H1 (cell line): ENCODE measurements around the gene RENBP. TPM values are rescaled to one million over a fixed set of nuclear protein-coding genes. Genes with fewer than 3 reads are reported as not detected.

Source experiments
- BRCA1 ChIP-seq: IDR thresholded peaks from 2 replicates; pipeline ENCODE4 v1.6.1; 2012; ENCODE audit warnings: low read depth, low read length, improper control_type of control experiment
- HDAC2 ChIP-seq, 2 experiments: fragments of 300-600 bp in 1 of 2; sonication (generic) in 1 of 2; IDR thresholded peaks; 2 replicates each; pipeline ENCODE4 v1.6.1; 2011 to 2012; ENCODE audit warnings: low read depth in 2 of 2, low read length in 2 of 2, mild to moderate bottlenecking in 2 of 2, moderate library complexity in 2 of 2, borderline replicate concordance in 1 of 2, inconsistent platforms in 1 of 2
- HDAC6 ChIP-seq: IDR thresholded peaks from one replicate; pipeline ENCODE4 v1.7.1; 2012; ENCODE audit warnings: low read depth, mild to moderate bottlenecking, inconsistent platforms, low read length, moderate library complexity
- SAP30 ChIP-seq: fragments of 300-600 bp; sonication (generic); IDR thresholded peaks from 2 replicates; pipeline ENCODE4 v1.7.1; 2012; ENCODE audit warnings: low read length, moderate library complexity, mild to moderate bottlenecking, inconsistent platforms; ENCODE audit not compliant: insufficient read depth, insufficient replicate concordance
- TEAD4 ChIP-seq: IDR thresholded peaks from 2 replicates; pipeline ENCODE4 v1.6.1; 2012; ENCODE audit warnings: low read depth, low read length, inconsistent platforms, mixed read lengths
- YY1 ChIP-seq: IDR thresholded peaks from 2 replicates; pipeline ENCODE4 v1.6.1; 2011; ENCODE audit warnings: low read depth, mild to moderate bottlenecking, low read length
- polyA plus RNA-seq, 7 experiments: library from polyadenylated mRNA; depleted of rRNA in 3 of 7; stranded (reverse) in 5 of 7; unstranded in 2 of 7; fragments of >200 nt in 5 of 7; fragments of 200-250 nt in 2 of 7; gene quantifications; 1 replicate in 5 of 7; 2 replicates in 1 of 7; 4 replicates in 1 of 7; pipeline versions ENCODE4 v1.2.1 to v1.2.3, GENCODE V29; 2011 to 2013; ENCODE audit warnings: missing spikeins in 2 of 7, mixed read lengths in 2 of 7
- total RNA-seq: library from RNA; stranded (reverse); fragmentation: NEBNext Ultra II Directional; extraction: Animal tissue kit (Norgen Biotek cat#: 25700); gene quantifications from 2 replicates; pipeline ENCODE4 v1.2.1, GENCODE V29; 2021
- TF ChIP-seq, protein P1 (sequence below): IDR thresholded peaks from 2 replicates; pipeline ENCODE4 v1.6.1; 2011; ENCODE audit warnings: low read length, improper control_type of control experiment

RENBP gene
- total and polyA plus RNA-seq, 2 of the 8 experiments (the other 6 are each of a cell fraction or from before 2014, with no cell fraction given): 12.4 to 21.8 TPM

DNA sequence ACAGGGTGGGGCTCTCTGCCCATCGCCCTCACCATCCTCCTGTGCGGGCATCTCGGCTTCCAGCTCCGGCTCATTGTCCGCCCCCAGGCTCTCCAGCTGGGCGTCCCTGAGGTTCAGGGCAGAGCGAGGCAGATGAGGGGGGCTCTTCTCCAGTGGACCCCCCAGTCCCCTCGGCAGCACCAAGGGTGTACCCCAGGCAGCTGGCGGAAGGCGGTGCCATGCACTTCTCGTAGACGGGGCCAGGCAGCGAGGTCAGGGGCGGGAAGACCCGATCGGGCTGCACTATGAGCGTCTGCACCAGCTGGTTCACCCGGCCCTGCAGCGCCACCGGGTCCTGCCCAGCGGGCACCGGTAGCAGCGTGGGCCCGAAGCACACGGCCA is 34.5 kb downstream of the RENBP start (continued):
- TF ChIP-seq SAP30 (no peak), YY1 (no peak), HDAC6 (no peak), BRCA1 (no peak), TEAD4 (no peak), HDAC2 (IDR thresholded peaks at IDR 0.05; ENCODE audit: borderline replicate concordance in 1 of 2, low read depth in 2 of 2, low read length in 2 of 2) (no peak)
- TF ChIP-seq, protein P1, sequence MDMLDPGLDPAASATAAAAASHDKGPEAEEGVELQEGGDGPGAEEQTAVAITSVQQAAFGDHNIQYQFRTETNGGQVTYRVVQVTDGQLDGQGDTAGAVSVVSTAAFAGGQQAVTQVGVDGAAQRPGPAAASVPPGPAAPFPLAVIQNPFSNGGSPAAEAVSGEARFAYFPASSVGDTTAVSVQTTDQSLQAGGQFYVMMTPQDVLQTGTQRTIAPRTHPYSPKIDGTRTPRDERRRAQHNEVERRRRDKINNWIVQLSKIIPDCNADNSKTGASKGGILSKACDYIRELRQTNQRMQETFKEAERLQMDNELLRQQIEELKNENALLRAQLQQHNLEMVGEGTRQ: no peak
